IMR-90 (cell line): ENCODE data around the gene PDGFC. TPM values are rescaled to one million over a fixed set of nuclear protein-coding genes. Genes with fewer than 3 reads are reported as not detected.

ENCODE experiments used
- ATAC-seq: fragments of 200-7000 bp; cut with Tn5 transposase; 2 replicates; pipeline ENCODE4 v1.9.1; 2020; ENCODE audit warnings: low read depth, mild to moderate bottlenecking, moderate library complexity
- BruUV-seq: library from RNA; stranded (reverse); fragments of 400-500 nt; replicated peaks from 2 replicates; lab custom pipeline; 2021; lab: Mats Ljungman, UMichigan
- CTCF ChIA-PET: fragments of 300-600 bp; formaldehyde crosslinking; extraction: SDS; loops from one replicate; lab custom pipeline; 2021; ENCODE audit warnings: antibody characterized with exemption; lab: Yijun Ruan, JAX
- POLR2A ChIA-PET: fragments of 300-600 bp; sonication (Branson Sonifier 250); formaldehyde crosslinking; loops from one replicate; lab custom pipeline; 2022; ENCODE audit warnings: antibody characterized with exemption; ENCODE audit not compliant: unreplicated experiment; lab: Charles Lee
- DNase-seq: peaks from one replicate; pipeline ENCODE4 v3.0.0; 2013
- H2AFZ ChIP-seq: replicated peaks from 2 replicates; pipeline ENCODE3; 2013; ENCODE audit warnings: low read length, mild to moderate bottlenecking; ENCODE audit not compliant: poor library complexity
- H2AK5ac ChIP-seq: 2 replicates; pipeline ENCODE4 v1.6.1; 2013; ENCODE audit warnings: low read depth, low read length, inconsistent platforms
- H2AK9ac ChIP-seq: replicated peaks from 2 replicates; pipeline ENCODE3; 2013; ENCODE audit warnings: mild to moderate bottlenecking, low read depth, low read length, moderate library complexity; ENCODE audit not compliant: poor library complexity
- H2BK120ac ChIP-seq: 2 replicates; pipeline ENCODE4 v1.6.1; 2013; ENCODE audit warnings: low read depth, low read length, inconsistent platforms
- H2BK15ac ChIP-seq: 3 replicates; pipeline ENCODE4 v1.6.1; 2013; ENCODE audit warnings: low read depth, low read length, inconsistent platforms
- H2BK20ac ChIP-seq: 2 replicates; pipeline ENCODE4 v1.6.1; 2013; ENCODE audit warnings: low read depth, mild to moderate bottlenecking, inconsistent platforms, low read length, moderate library complexity
- H2BK5ac ChIP-seq: 2 replicates; pipeline ENCODE4 v1.6.1; 2013; ENCODE audit warnings: mild to moderate bottlenecking, low read depth, low read length, inconsistent platforms; ENCODE audit not compliant: poor library complexity, severe bottlenecking
- H3K14ac ChIP-seq: replicated peaks from 2 replicates; pipeline ENCODE4 v1.6.1; 2013; ENCODE audit warnings: low read depth, low read length, inconsistent platforms
- H3K18ac ChIP-seq: 2 replicates; pipeline ENCODE4 v1.6.1; 2013; ENCODE audit warnings: low read depth, low read length, control low read depth
- H3K23ac ChIP-seq: 2 replicates; pipeline ENCODE4 v1.6.1; 2013; ENCODE audit warnings: low read depth, low read length, inconsistent platforms
- H3K27ac ChIP-seq: 2 replicates; pipeline ENCODE4 v1.5.1; 2013; ENCODE audit warnings: mild to moderate bottlenecking, control low read depth, low read length; ENCODE audit not compliant: insufficient read depth
- H3K27me3 ChIP-seq: 2 replicates; pipeline ENCODE4 v1.6.1; 2013; ENCODE audit warnings: low read length; ENCODE audit not compliant: control insufficient read depth, insufficient read depth
- H3K36me3 ChIP-seq: 2 replicates; pipeline ENCODE4 v1.6.1; 2013; ENCODE audit warnings: low read length, mixed read lengths; ENCODE audit not compliant: control insufficient read depth, insufficient read depth
- H3K4ac ChIP-seq: 2 replicates; pipeline ENCODE4 v1.6.1; 2013; ENCODE audit warnings: low read depth, low read length, inconsistent platforms
- H3K4me1 ChIP-seq: 2 replicates; pipeline ENCODE4 v1.6.1; 2013; ENCODE audit warnings: low read length, mixed read lengths; ENCODE audit not compliant: control insufficient read depth, insufficient read depth
- H3K4me2 ChIP-seq: 2 replicates; pipeline ENCODE4 v1.6.1; 2013; ENCODE audit warnings: low read depth, mild to moderate bottlenecking, control low read depth, low read length, moderate library complexity
- H3K4me3 ChIP-seq: 2 replicates; pipeline ENCODE4 v1.5.1; 2013; ENCODE audit warnings: low read depth, mild to moderate bottlenecking, control low read depth, low read length, moderate library complexity; ENCODE audit not compliant: insufficient read depth
- H3K56ac ChIP-seq: 2 replicates; pipeline ENCODE4 v1.6.1; 2013; ENCODE audit warnings: low read length, inconsistent platforms; ENCODE audit not compliant: insufficient read depth; ENCODE audit errors: extremely low read depth
- H3K79me1 ChIP-seq, 2 experiments: 2 replicates each; pipeline ENCODE4 v1.6.1; 2013; ENCODE audit warnings: low read length in 2 of 2, inconsistent platforms in 1 of 2, low read depth in 1 of 2
- H3K9ac ChIP-seq: 2 replicates; pipeline ENCODE4 v1.6.1; 2013; ENCODE audit warnings: low read depth, low read length, control low read depth
- H3K9me1 ChIP-seq: 2 replicates; pipeline ENCODE4 v1.6.1; 2013; ENCODE audit warnings: low read length, inconsistent platforms; ENCODE audit not compliant: insufficient read depth
- H3K9me3 ChIP-seq: 2 replicates; pipeline ENCODE4 v1.6.1; 2013; ENCODE audit warnings: low read length; ENCODE audit not compliant: control insufficient read depth, insufficient read depth
- H4K20me1 ChIP-seq: 2 replicates; pipeline ENCODE4 v1.6.1; 2013; ENCODE audit warnings: low read length, inconsistent platforms; ENCODE audit not compliant: insufficient read depth
- H4K5ac ChIP-seq: 2 replicates; pipeline ENCODE4 v1.6.1; 2013; ENCODE audit warnings: mild to moderate bottlenecking, low read depth, low read length, control low read depth
- H4K8ac ChIP-seq, 2 experiments: 2 replicates each; pipeline ENCODE4 v1.6.1; 2013; ENCODE audit warnings: low read depth in 2 of 2, low read length in 2 of 2, control low read depth in 1 of 2, inconsistent platforms in 1 of 2
- H4K91ac ChIP-seq: 2 replicates; pipeline ENCODE4 v1.6.1; 2013; ENCODE audit warnings: low read depth, low read length, inconsistent platforms; ENCODE audit not compliant: insufficient read depth
- BHLHE40 ChIP-seq: fragments of 150-350 bp; IDR thresholded peaks from 2 replicates; pipeline ENCODE4 v1.6.1; 2016; ENCODE audit warnings: mild to moderate bottlenecking, low read depth, low read length
- CEBPB ChIP-seq: IDR thresholded peaks from 2 replicates; pipeline ENCODE4 v1.6.1; 2012; ENCODE audit warnings: low read depth, low read length, improper control_type of control experiment
- CHD1 ChIP-seq: IDR thresholded peaks from 2 replicates; pipeline ENCODE4 v1.6.1; 2012; ENCODE audit warnings: low read depth, low read length, improper control_type of control experiment
- MXI1 ChIP-seq: IDR thresholded peaks from 2 replicates; pipeline ENCODE4 v1.6.1; 2012; ENCODE audit warnings: low read depth, mild to moderate bottlenecking, low read length, moderate library complexity, borderline replicate concordance
- POLR2A ChIP-seq: IDR thresholded peaks from 2 replicates; pipeline ENCODE4 v1.6.1; 2012; ENCODE audit warnings: mild to moderate bottlenecking, low read depth, low read length
- RAD21 ChIP-seq: IDR thresholded peaks from 2 replicates; pipeline ENCODE4 v1.6.1; 2012; ENCODE audit warnings: low read length, improper control_type of control experiment
- WGBS, 2 experiments: methylation state at CpG; one replicate each; pipeline versions ENCODE4 v1.1.5 to v1.1.7; 2013; ENCODE audit warnings: missing lambda C conversion rate in 2 of 2; ENCODE audit not compliant: insufficient read length in 1 of 2; ENCODE audit errors: extremely low coverage in 2 of 2; 5-methylcytosine and 5-hydroxymethylcytosine counted together
- dilution Hi-C: fragments of 300-500 bp; cut with HindIII; formaldehyde crosslinking; loops from one replicate; pipeline ENCODE4 v1.14.3; 2018; ENCODE audit warnings: low sequenced_read_pairs; ENCODE audit not compliant: unreplicated experiment
- in situ Hi-C: fragments of 300-500 bp; cut with MboI; formaldehyde crosslinking; loops from 3 replicates; pipeline ENCODE4 v1.14.3; 2019; ENCODE audit warnings: low sequenced_read_pairs, inconsistent platforms, mixed read lengths
- intact Hi-C: fragments of 100-400 bp; cut with micrococcal nuclease; formaldehyde crosslinking; loops from 2 replicates; pipeline ENCODE4 v1.10.0; 2022
- polyA plus RNA-seq, 3 experiments: library from polyadenylated mRNA; depleted of rRNA; stranded (reverse); fragments of >200 nt; gene quantifications; 2 replicates each; pipeline ENCODE4 v1.2.3, GENCODE V29; 2012; ENCODE audit warnings: low replicate concordance in 1 of 3
- total RNA-seq: library from RNA; depleted of rRNA; stranded (reverse); fragments of >200 nt; gene quantifications from 2 replicates; pipeline ENCODE4 v1.2.3, GENCODE V29; 2012

PDGFC gene
- total and polyA plus RNA-seq, 2 of the 4 experiments (the other 2 are of a cell fraction) = 19.8 to 90.7 TPM

DNA sequence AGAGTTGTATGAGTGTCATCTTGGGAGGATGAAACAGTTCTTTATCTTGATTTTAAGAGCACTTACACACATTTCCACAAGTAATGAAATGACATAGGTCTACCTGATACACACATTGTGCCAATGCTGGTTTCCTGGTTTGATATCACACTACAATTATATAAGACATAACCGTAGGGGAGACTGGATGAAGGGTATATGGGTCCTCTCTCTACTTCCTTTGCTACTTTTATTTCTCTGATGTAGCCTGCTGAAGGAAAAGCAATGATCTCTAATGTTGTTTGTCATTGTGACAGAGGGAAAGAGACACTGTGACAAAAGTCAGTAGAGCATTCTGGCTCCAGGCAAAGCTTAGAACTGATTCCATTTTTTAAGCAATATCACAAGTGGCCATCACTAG, 238.0 kb downstream of the PDGFC start:
- H3K9ac ChIP-seq = no peak overlapping the region
- H3K36me3 ChIP-seq = no peaks in the 10 kb centered on the region
- H4K91ac ChIP-seq = no peak overlapping the region
- dilution Hi-C loops = no loop called here
- ChIA-PET POLR2A (no interaction called here), CTCF (no interaction called here)
- peaks cover 22% of the 10 kb centered on the region for H3K9me3 ChIP-seq
- no peak overlapping the region for H3K14ac ChIP-seq
- H2BK120ac ChIP-seq = no peak overlapping the region
- H2BK20ac ChIP-seq = no peak overlapping the region
- H4K20me1 ChIP-seq = no peaks in the 10 kb centered on the region
- in situ Hi-C loops = no loop called here
- H2AFZ ChIP-seq = no peak overlapping the region
- no peak for DNase-seq
- BruUV-seq = no TSS peak
- H3K4me2 ChIP-seq = no peak overlapping the region
- H3K4ac ChIP-seq = no peak overlapping the region
- no peak overlapping the region for H2AK5ac ChIP-seq
- no peak overlapping the region for H3K4me3 ChIP-seq
- H3K9me1 ChIP-seq = peaks cover 5% of the 10 kb centered on the region; the same call in 1 of the 2 replicates
- no peaks in the 10 kb centered on the region for H3K79me1 ChIP-seq
- no peak overlapping the region for H3K18ac ChIP-seq
- no peak overlapping the region for H4K5ac ChIP-seq
- H3K27ac ChIP-seq = no peak overlapping the region
- no peak overlapping the region for H2BK15ac ChIP-seq
- H3K23ac ChIP-seq = no peak overlapping the region
- peaks cover 8% of the 10 kb centered on the region for H3K4me1 ChIP-seq
- H4K8ac ChIP-seq = no peak overlapping the region
- H3K27me3 ChIP-seq = no peaks in the 10 kb centered on the region
- H3K56ac ChIP-seq = no peak overlapping the region
- WGBS, 2 experiments = no CpG with 5 or more reads among the region's 1 CpG
- no peak for TF ChIP-seq CHD1
- no peak for TF ChIP-seq MXI1
- TF ChIP-seq CEBPB = no peak
- TF ChIP-seq RAD21 = no peak
- TF ChIP-seq POLR2A = no peak
- no peak for TF ChIP-seq BHLHE40
- H2BK5ac ChIP-seq = no peak overlapping the region
- intact Hi-C loops = no loop called here
- H2AK9ac ChIP-seq = no peak overlapping the region
- ATAC-seq = no peak
